Stimulated activated CD4-positive, alpha-beta T cell treated with anti-CD3 and anti-CD28 coated beads, TNF-alpha, amount 100 ng/mL, for 24 hours (primary cell): Measurements from ENCODE around the gene SCMH1.
"Not testable (repeated sequence)": the region's sequence is repeated elsewhere in the genome, so short reads cannot be mapped to it uniquely, and the experiment has no call there.

ENCODE experiments used
- DNase-seq, 3 experiments: peaks; one replicate each; pipeline ENCODE4 v3.0.0-alpha.2; 2020; ENCODE audit warnings: low read depth in 3 of 3

SCMH1 gene

DNA sequence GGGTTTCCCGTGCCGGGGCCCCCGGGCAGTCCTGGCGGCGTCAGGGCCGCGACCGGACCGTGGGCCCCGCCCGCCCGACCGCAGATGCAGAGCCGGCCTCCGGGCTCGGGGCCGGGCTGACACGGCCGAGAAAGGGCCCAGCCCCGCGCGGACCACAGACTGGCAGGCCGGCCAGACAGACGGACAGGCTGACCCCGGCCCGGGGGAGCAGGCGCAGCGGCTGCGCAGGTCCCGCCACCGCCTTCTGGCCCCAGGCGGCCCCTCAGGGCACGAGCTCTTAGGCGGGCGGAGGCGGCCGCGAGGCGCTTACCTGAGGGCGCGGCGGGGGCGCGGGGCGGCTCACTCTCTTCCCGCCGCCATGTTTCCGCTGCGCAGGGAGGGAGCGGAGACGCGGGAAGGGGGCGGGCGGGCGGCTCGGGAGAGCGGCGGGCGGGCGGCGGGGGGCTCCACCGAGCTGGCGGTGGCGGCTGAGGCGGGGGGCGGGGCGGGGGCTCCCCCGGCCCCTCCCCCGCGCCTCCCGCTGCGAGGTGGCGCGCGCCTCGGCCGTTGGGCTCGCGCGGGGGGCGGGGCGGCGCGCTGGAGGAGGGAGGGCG lies at the start of gene SCMH1:
SCMH1 (minus strand) TSS at position 558 of the 593 bp plus-strand sequence. CDS start 56,173 bp downstream, outside the sequence.
- peak; percentile 15 to 48 (median 22) for DNase-seq

DNA sequence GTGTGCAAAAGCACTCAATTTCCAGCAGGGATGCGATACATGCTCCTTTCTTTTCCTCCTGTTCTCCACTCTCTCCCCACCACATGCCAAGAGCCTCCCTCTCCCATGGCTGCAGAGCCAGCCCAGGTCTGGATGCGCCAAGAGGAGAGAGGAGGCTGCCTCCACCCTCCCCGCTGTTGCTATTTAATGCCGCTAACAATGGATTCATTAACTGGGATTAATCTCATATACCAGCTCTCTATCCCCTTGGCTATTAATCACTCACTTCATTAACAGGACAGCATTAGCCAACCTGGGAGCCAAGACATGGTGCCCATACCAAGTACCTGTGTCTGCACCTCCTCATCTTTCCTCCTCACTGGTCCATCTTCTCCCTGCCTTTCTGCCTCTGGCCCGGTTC lies 49.1 kb upstream of the SCMH1 start:
- no peak for DNase-seq

- DNase-seq: no peak
These were observed 47.1 kb upstream of the SCMH1 start for GRCh38 chr1:41289196-41289595.

DNA sequence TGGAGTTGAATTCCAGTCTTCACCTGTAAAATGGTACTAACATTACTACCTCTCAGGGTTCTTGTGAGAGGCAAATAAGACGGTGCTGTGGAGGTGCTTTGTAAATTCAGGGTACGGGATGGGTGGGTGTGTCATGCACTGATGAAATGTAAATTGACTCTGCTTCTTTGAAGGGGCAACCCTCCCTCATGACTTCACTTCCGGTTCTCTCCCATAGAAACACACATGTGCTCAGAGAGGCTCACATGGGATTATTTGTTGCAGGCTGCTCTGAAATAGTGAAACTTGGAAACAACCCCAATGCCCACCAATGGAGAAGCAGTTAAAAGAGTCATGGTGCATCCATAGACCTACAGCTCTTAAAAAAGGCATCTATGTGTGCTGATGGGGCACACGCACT lies 44.9 kb upstream of the SCMH1 start:
- DNase-seq: no peak

GRCh38 chr1:41286486-41286885 lies 44.4 kb upstream of the SCMH1 start:
- DNase-seq: no peak

- DNase-seq: no peak
These were observed 43.7 kb upstream of the SCMH1 start for GRCh38 chr1:41285818-41286217.

DNA sequence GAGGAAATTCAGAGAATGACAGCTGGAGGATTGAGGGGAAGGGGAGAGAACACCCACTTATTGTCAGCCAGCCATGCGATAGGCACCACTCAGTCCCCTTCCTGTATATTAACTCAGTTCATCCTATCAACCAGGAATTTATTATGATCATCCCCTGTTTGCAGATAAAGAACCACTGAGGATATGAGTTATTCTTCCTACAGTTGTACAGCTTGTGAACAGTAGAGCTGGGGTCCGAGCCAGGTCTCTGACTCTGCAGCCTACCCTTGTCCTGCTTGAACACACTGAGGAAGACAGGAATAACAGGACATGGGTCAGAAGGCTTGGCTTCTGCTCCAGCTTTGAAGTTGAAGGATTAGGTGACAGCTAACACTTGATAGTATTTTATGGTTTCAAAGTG lies 42.0 kb upstream of the SCMH1 start:
- DNase-seq: no peak

DNA sequence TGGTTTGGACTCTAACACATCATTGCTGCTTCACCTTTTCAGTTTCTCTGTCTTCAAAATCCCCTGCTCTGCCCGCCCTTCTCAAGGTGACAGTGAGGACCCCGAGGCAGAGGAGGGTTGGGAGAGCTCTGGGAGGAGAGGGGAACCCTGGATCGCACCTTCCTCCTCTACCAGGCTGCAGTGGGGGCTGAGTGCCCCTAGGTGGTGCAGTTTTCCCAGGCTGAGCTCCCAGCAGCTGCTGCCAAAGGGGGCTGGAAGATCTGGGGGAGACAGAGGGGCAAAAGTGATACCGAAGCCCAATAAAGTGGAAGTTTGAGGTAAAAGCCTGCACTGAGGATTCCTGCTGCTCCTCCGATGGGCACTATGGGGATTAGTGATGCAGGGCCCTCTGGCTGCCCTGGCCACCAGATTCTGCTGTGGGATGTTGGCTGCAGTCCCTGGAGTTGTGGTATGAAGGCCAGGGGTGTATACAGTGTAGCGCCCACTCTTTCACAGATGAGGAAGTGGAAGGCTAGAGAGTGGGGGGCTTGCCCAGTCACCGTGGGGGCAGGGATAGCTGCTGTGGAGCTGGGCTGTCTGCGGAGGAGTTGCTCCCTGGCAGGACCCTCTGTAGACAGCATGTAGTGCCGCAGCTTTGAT lies 40.7 kb upstream of the SCMH1 start:
- peak in 1 of 3 experiments; percentile 18 for DNase-seq

GRCh38 chr1:41281334-41281733 lies 39.2 kb upstream of the SCMH1 start:
- DNase-seq: no peak

- DNase-seq: no peak
These were observed 38.3 kb upstream of the SCMH1 start for GRCh38 chr1:41280202-41281032.

GRCh38 chr1:41278076-41278475 lies 36.0 kb upstream of the SCMH1 start:
- no peak for DNase-seq

DNA sequence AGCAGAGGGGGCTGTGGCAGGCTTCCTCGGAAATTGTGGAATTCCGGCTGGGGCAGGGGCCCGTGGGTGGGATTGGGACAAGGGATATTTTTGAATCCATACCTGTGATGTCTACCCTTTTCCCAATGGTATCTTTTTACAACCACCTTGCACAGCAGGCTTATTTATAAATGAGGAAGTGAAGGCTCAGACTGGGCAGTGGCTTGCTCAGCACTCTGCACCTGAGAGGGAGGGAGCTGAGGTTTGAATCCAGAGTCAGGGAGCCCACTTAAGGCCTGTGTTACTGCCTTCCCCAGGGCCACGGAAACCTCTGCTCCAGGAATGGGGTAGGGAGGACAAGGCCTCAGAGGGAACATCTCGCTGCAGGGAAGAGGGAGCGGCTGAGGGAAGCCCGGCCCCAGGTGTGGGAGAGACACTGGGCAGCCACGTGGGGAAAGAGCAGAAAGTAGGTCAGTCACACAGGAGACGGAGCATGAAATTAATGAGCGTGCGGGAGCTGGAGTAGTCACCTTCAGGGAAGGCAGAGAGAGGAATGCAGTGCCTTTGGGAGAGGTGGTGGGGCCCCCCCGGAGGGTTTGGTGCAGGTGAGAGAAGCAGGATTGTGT lies 35.4 kb upstream of the SCMH1 start:
- DNase-seq: no peak

DNA sequence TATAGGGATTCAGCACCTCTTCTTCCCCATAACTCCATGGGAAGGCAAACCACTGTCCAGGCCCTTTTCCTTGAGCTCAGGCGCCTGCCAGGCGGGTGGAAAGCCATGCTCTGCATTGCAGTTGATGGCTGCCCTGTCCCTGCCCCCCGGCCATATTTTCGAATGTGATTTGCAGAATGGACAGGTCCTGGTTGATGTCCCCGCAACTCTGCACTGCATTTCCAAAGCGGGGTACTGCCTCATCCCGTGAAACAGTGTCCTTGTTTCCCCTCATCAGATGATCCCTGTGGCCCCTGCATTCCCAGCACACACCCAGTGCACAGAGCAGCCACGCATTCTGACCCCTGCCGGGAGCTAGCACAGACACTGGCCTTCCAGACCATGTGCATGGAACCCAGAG lies 33.7 kb upstream of the SCMH1 start:
- no peak for DNase-seq

DNA sequence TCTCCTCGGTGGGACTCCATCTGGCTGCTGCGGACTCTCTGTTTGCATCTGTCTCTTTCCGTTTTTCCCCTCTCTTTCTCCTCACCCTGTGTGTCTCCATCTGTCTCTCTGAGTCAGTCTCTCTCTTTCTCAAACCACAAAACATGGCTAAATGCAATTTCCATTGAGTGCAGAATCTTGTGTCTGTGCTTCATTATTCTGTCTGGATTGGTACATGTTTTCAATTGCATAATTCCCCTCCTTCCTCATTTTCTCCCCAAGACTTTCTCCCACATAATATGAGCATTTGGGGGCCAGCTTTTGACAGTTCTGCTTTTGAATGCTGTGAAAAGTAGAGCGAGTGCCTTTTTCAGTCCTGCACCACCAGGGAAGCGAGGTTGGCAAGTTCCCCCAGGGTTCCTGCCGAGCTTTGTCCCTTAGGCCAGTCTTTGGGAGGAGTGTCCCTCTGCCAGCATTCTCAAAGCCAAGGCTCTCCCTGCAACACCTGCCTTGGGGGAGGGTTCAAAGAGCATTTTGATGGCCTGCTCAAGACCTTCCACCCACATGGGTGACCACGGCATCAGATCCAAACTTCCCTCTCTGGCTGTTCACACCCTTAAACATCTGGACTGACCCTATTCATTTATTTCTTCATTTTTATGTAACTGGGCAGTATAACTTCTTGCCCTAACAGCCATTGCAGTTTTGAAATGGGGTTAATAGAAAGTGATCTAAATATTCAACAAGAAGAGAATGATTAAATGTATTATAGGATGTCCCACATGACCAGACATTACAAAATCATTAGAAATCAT lies 32.8 kb upstream of the SCMH1 start:
- DNase-seq: no peak

DNA sequence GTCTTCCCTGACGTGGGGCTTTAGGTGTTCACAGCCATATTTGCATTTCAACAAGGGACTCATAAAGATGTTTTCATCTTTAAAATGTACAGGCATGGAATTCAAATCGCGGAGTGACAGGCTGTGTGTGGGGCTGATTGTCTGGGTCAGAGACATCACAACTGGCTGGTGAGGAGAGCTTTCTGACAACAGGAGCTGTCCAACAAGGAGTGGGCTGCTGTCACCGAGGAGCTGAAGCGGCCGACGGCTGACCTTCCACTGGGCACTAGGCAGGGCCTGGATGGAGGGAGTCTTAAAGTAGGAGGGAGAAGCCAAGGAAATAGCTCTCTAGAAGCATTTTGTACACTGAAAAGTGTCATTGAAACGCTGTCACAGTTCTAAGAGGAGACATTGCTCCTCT lies 30.5 kb upstream of the SCMH1 start:
- no peak for DNase-seq

GRCh38 chr1:41268154-41268770 lies 26.2 kb upstream of the SCMH1 start:
- peak; percentile 38 to 54 (median 42) for DNase-seq

DNA sequence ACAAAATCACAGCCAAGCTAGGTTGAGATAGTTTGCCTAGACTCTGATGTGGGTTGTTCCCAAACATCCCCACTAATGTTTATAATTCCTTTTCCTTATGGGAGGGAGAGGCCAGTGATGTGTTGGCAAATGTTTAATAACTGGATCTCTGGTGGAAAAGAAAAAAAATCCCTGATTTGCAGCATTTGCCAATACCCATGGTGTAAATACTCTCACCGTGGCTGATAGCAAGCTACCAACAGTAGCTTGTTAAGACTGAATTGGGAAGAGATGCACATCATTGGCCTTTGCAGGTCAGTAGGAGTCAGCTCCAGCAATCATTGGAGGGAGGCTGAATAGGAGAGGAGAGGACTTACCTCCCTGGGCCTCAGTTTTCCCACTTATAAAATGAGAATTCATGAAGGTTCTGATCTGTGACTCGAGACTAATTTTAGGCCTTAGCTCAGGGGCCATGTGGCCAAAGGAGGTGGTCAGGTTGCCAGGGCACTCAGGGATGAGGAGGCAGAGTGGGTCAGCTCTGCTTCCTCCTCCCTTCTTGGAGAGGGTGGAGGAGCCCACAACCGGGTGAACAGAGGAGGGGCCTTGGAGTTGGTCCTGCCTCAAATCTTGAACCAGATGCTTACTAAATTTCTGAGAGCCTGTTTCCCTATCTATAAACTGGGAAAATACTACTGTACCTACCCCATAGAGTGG lies 20.0 kb upstream of the SCMH1 start:
- no peak for DNase-seq

GRCh38 chr1:41260768-41261167 lies 18.7 kb upstream of the SCMH1 start:
- DNase-seq: no peak

- DNase-seq: no peak
These were observed 17.1 kb upstream of the SCMH1 start for GRCh38 chr1:41259221-41259620.

GRCh38 chr1:41255978-41256377 lies 13.9 kb upstream of the SCMH1 start:
- DNase-seq: no peak

GRCh38 chr1:41251120-41251519 lies 9.0 kb upstream of the SCMH1 start:
- not testable (repeated sequence) for DNase-seq
